ENCODE data around the gene PAIP2.

The PAIP2 gene

DNA sequence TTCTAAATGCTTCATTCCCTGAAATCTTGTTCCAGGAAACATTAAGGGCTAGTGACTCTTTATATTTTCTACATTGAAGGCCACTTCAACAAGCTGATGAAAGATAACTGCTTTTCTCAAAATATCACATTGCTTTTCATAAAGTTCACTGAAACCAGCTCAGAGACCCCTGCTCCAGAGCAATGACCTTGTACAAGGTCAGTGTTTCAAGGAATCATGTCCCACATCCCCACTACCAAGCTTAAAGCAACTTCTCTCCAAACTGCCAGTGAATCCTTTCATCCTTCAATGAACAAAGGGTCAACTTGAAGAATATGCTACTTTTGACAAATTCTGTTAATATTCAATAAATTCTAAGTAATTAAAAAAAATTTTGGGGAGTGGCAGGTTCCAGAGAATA lies 74.2 kb downstream of the PAIP2 start:
- TF ChIP-seq, protein P1, sequence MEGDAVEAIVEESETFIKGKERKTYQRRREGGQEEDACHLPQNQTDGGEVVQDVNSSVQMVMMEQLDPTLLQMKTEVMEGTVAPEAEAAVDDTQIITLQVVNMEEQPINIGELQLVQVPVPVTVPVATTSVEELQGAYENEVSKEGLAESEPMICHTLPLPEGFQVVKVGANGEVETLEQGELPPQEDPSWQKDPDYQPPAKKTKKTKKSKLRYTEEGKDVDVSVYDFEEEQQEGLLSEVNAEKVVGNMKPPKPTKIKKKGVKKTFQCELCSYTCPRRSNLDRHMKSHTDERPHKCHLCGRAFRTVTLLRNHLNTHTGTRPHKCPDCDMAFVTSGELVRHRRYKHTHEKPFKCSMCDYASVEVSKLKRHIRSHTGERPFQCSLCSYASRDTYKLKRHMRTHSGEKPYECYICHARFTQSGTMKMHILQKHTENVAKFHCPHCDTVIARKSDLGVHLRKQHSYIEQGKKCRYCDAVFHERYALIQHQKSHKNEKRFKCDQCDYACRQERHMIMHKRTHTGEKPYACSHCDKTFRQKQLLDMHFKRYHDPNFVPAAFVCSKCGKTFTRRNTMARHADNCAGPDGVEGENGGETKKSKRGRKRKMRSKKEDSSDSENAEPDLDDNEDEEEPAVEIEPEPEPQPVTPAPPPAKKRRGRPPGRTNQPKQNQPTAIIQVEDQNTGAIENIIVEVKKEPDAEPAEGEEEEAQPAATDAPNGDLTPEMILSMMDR (IDR thresholded peaks at IDR 0.05; ENCODE audit: control insufficient read depth, insufficient read depth, low read depth, low read length, missing control alignments) = no peak
- H3K4me3 ChIP-seq (ENCODE audit: control insufficient read depth, low read depth, low read length) = no peak overlapping the region
- no peak for DNase-seq (ENCODE audit: low read depth)

GRCh38 chr5:139416651-139417050 lies 75.0 kb downstream of the PAIP2 start:
- DNase-seq (ENCODE audit: low read depth) = no peak
- no peak overlapping the region for H3K4me3 ChIP-seq (ENCODE audit: control insufficient read depth, low read depth, low read length)
- TF ChIP-seq, protein P1 (IDR thresholded peaks at IDR 0.05; ENCODE audit: control insufficient read depth, insufficient read depth, low read depth, low read length, missing control alignments) = no peak

DNA sequence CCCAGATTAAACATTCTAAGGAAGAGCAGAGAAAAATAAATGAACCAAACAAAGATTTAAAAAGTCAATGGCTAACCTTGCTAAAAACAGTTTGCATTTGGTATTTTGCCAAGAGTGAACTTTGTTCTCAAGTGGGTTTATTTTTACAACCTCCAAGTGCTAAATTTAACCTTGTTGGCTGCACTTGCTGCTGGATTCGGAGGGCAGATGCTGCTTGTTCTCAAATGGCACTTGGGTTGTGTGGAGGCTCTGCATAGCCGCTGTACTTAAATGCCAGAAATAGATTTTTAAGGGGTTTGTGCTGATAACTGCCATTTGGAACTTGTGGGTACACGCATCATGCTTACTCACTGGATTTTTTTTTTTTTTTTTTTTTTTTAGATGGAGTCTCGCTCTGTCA lies 75.6 kb downstream of the PAIP2 start:
- DNase-seq (ENCODE audit: low read depth) = no peak
- H3K4me3 ChIP-seq (ENCODE audit: control insufficient read depth, low read depth, low read length) = no peak overlapping the region
- TF ChIP-seq, protein P1 (IDR thresholded peaks at IDR 0.05; ENCODE audit: control insufficient read depth, insufficient read depth, low read depth, low read length, missing control alignments) = no peak

GRCh38 chr5:139418793-139419192 lies 77.1 kb downstream of the PAIP2 start:
- DNase-seq (ENCODE audit: low read depth) = no peak
- H3K4me3 ChIP-seq (ENCODE audit: control insufficient read depth, low read depth, low read length) = no peak overlapping the region
- TF ChIP-seq, protein P1 (IDR thresholded peaks at IDR 0.05; ENCODE audit: control insufficient read depth, insufficient read depth, low read depth, low read length, missing control alignments) = no peak

Data from AG09309 (cell line).